NOMO-1 (cell line): ENCODE results near the gene PRRC2C.

Experiments
- DNase-seq, 2 experiments: peaks; one replicate each; lab custom pipeline; 2025; ENCODE audit not compliant: unreplicated experiment in 2 of 2; lab: John Stamatoyannopoulos, UW

PRRC2C gene

DNA sequence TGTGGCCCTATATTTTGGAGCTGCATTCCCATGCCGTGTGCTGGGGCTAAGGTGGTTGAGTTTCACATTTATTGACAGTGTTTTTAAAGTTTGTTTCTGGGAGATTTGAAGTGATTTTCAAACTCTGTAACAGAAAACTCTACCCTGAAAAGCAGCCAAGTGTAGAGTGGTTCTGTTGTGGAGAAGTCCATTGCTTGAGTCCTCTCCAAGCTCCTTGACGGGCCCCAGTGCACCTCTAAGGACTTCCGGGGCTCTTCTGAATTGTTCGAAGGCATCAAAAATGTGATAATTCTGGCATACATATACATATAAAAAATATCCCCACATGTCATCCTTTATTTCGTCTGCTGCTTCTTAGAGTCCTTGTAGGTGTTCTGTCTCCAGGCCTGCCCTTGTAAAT is 141.7 kb downstream of the PRRC2C start:
- DNase-seq = no peak

GRCh38 chr1:171628225-171628624 is 142.9 kb downstream of the PRRC2C start:
- no peak for DNase-seq

- no peak for DNase-seq
These were observed 150.3 kb downstream of the PRRC2C start for GRCh38 chr1:171635661-171636060.

DNA sequence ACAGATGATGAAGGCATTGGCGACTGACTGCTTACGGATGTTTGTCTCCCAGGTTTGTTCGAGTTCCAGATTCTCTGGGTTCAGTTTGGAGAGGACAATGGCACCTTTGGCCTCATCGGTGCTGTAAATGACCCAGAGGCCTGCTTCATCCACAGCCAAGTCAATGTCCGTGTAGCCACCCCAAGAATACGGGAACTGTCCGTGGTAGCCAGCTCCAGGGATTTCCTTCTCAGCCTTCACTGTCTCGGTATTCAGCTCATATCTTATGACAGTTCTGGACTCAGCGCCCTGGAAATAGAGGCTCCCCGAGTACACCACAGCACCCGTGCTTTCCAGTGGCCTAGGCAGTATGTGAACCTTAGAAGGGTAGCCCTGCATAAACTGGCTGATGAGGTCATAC is 150.8 kb downstream of the PRRC2C start:
- DNase-seq = no peak

DNA sequence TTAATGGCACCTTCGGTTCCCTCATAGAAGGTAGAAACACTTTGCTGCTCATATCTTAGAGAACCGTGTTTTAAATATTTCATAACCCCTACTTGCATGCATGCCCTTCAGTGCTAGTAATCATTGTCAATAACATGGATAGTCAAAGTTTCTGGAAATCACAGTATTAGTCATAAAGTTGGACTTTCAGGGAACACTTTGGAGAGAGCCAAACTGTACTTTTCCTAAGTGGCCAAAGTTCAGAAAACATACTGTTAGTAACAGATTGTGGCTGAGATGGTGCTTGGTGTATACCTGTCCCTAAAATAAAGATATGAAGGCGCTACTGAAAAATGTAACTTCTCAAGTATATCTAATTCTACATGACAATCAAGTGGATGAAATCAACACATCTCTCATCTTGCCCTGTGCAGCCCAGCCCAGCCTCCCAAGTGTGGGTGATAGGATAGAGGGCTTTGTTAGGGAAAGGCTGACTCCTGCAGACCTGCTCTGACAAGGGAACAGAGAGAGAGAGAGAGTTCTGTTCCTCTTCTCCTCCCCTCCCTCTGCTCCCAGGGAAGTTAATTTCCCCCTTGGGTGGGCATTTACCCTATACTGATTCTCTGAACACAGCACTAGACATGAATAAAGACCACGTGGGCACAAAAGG is 152.7 kb downstream of the PRRC2C start:
- DNase-seq = no peak

DNA sequence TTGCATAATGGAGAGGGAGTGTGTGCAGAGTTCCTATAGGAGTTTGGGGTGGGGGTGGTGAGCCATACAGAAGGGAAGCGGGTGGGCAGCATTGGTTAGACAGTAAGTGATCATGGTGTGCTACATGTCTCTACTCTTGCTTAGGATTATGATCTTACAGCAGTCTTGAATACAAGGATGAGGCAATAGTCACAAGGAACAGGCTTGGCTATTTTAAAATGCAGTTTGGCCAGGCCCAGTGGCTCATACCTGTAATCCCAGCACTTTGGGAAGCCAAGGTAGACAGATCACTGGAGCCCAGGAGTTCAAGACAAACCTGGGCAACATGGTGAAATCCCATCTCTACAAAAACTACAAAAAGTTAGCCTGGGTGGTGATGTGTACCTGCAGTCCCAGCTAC is 154.9 kb downstream of the PRRC2C start:
- DNase-seq = no peak

DNA sequence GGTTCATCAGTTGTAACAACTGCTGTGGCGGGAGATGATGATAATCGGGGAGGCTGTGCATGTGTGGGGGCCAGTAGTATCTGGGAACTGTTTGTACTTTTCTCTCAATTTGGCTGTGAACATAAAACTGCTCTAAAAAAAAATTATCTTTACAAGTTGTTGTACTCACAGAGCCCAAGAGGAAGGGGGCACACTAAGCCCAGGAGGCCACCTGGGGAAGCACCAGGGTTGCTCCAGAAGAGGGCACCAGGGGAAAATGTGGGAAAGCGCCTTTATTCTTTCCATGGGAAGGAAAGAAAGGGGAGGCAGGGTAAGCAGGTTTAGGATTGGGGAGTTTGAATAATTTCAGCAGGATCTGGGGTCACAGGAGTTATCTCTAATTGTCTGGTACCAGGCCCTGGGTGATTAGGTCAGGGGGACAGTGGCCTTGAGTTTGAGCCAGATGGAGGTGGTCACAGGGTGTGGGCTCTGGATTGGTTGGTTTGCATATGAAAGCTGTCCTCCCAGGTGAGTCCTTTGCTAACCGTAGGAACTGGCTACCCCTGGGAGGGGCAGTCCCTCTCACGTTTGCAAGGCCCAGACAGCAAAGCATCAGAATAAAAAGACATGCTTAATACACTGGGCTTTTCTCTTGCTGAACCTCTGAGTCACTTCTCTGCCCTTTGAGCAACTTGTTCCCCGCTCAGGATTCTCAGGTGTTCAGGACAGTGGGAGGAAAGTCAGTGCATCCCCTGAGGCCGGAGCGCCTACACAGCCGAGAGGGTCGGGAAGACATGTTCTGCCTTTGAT is 155.9 kb downstream of the PRRC2C start:
- no peak for DNase-seq

- no peak for DNase-seq
These were observed 156.9 kb downstream of the PRRC2C start for GRCh38 chr1:171642197-171642596.
